Parathyroid adenoma (tissue), 2 donors: ENCODE data around the gene SPDYE8.
"Not testable (repeated sequence)": the region's sequence is repeated elsewhere in the genome, so short reads cannot be mapped to it uniquely, and the experiment has no call there.

Experiments used
- H2AFZ ChIP-seq: fragments of 300-600 bp; sonication (generic); one replicate; pipeline ENCODE4 v1.7.0; 2017; ENCODE audit warnings: antibody characterized with exemption, mild to moderate bottlenecking
- H3K27ac ChIP-seq: fragments of 300-600 bp; sonication (generic); one replicate; pipeline ENCODE4 v1.7.0; 2017
- H3K27me3 ChIP-seq: fragments of 300-600 bp; sonication (generic); one replicate; pipeline ENCODE4 v1.7.0; 2017; ENCODE audit warnings: low read length; ENCODE audit not compliant: control insufficient read depth, insufficient read depth
- H3K36me3 ChIP-seq: fragments of 300-600 bp; sonication (generic); one replicate; pipeline ENCODE4 v1.7.0; 2017; ENCODE audit warnings: low read length; ENCODE audit not compliant: control insufficient read depth, insufficient read depth
- H3K4me1 ChIP-seq: fragments of 300-600 bp; sonication (generic); one replicate; pipeline ENCODE4 v1.7.0; 2017; ENCODE audit warnings: control low read depth
- H3K4me2 ChIP-seq: fragments of 300-600 bp; sonication (generic); one replicate; pipeline ENCODE4 v1.7.0; 2017; ENCODE audit warnings: low read length
- H3K4me3 ChIP-seq: fragments of 300-600 bp; sonication (generic); one replicate; pipeline ENCODE4 v1.7.0; 2017; ENCODE audit warnings: low read depth, low read length
- H3K79me2 ChIP-seq: fragments of 300-600 bp; sonication (generic); one replicate; pipeline ENCODE4 v1.7.0; 2017; ENCODE audit warnings: control low read depth
- H3K9ac ChIP-seq: fragments of 300-600 bp; sonication (generic); one replicate; pipeline ENCODE4 v1.7.0; 2017; ENCODE audit warnings: mild to moderate bottlenecking
- H3K9me3 ChIP-seq: fragments of 300-600 bp; sonication (generic); one replicate; pipeline ENCODE4 v1.7.0; 2017; ENCODE audit warnings: low read length; ENCODE audit not compliant: control insufficient read depth
- donor health status: primary hyperparathyroidism.

Gene SPDYE8

GRCh38 chr7:72980382-72980781 lies 49.2 kb downstream of the SPDYE8 start:
- not testable (repeated sequence) for H3K9ac ChIP-seq, H3K27ac ChIP-seq, H3K36me3 ChIP-seq, H3K9me3 ChIP-seq, H3K79me2 ChIP-seq, H3K4me1 ChIP-seq, H3K27me3 ChIP-seq, H2AFZ ChIP-seq, H3K4me3 ChIP-seq, H3K4me2 ChIP-seq

GRCh38 chr7:72976434-72976833 lies 53.1 kb downstream of the SPDYE8 start:
- H3K9me3 ChIP-seq, H2AFZ ChIP-seq: not testable (repeated sequence)

GRCh38 chr7:72975656-72976286 lies 53.8 kb downstream of the SPDYE8 start:
- H3K9ac ChIP-seq, H3K4me3 ChIP-seq, H3K4me1 ChIP-seq, H3K9me3 ChIP-seq, H3K27me3 ChIP-seq, H3K4me2 ChIP-seq, H3K36me3 ChIP-seq, H3K27ac ChIP-seq, H3K79me2 ChIP-seq, H2AFZ ChIP-seq: not testable (repeated sequence)

More at GRCh38 chr7:72976434-72976833, 53.1 kb downstream of the SPDYE8 start:
- H3K36me3 ChIP-seq, H3K27me3 ChIP-seq, H3K9ac ChIP-seq, H3K4me2 ChIP-seq, H3K27ac ChIP-seq, H3K4me1 ChIP-seq, H3K4me3 ChIP-seq, H3K79me2 ChIP-seq: not testable (repeated sequence)

DNA sequence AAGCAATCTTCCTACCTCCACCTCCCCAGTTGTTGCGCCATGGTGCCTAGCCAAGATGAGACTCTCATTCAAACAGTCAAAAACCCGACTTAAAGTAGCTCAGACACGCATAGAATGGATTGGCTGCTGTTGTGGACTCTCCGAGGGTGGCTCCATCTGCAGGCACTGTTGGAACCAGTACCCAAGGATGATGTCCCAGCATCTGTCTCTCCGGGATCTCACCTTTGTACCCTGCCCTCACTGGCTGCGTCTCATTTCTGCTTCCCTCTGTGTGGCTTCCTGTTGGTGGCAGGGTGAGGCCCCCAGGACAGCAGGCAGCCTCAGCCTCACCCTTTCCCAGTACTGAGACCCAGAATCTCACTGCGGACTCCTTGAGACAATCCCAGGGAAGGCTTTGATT lies 54.8 kb downstream of the SPDYE8 start:
- not testable (repeated sequence) for H3K9ac ChIP-seq, H3K4me1 ChIP-seq, H3K4me2 ChIP-seq, H3K27me3 ChIP-seq, H2AFZ ChIP-seq, H3K9me3 ChIP-seq, H3K79me2 ChIP-seq, H3K4me3 ChIP-seq, H3K36me3 ChIP-seq, H3K27ac ChIP-seq

DNA sequence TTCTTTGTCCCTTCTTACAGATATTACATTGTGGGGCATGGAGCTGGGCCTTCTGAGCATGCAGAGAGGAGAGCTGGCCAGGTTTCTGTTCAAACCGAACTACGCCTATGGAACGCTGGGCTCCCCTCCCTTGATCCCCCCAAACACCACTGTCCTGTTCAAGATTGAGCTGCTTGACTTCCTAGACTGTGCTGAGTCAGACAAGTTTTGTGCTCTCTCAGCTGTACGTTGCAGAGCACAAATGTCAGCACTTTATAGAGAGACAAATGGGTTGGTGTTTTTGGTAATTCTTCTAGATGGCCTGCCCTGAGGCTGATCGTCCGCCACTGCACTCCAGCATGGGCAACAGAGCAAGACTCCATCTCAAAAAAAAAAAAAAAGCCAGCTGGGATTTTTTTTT lies 58.1 kb downstream of the SPDYE8 start:
- H3K36me3 ChIP-seq, H3K4me3 ChIP-seq, H3K79me2 ChIP-seq, H3K27me3 ChIP-seq, H3K9me3 ChIP-seq, H3K9ac ChIP-seq, H3K27ac ChIP-seq, H2AFZ ChIP-seq, H3K4me2 ChIP-seq, H3K4me1 ChIP-seq: not testable (repeated sequence)
